HepG2 (cell line): ENCODE results near the gene SPIN4. TPM values are rescaled to one million over a fixed set of nuclear protein-coding genes. Genes with fewer than 3 reads are reported as not detected.
A peak's percentile ranks its signal among the peaks of the same experiment; 100 is the strongest.

Experiments used
- ATAC-seq: fragments of 200-7000 bp; cut with Tn5 transposase; 3 replicates; pipeline ENCODE4 v1.9.1; 2020; ENCODE audit warnings: mild to moderate bottlenecking, moderate library complexity
- Bru-seq: library from RNA; stranded (reverse); fragments of 400-500 nt; gene quantifications from one replicate; lab custom pipeline; 2021; lab: Mats Ljungman, UMichigan
- BruChase-seq, 2 experiments: library from RNA; stranded (reverse); fragments of 400-500 nt; gene quantifications; one replicate each; lab custom pipeline; 2021; lab: Mats Ljungman, UMichigan
- BruUV-seq: library from RNA; stranded (reverse); fragments of 400-500 nt; replicated peaks from 2 replicates; lab custom pipeline; 2021; lab: Mats Ljungman, UMichigan
- CTCF ChIA-PET: fragments of 300-600 bp; formaldehyde crosslinking; extraction: SDS; loops from one replicate; lab custom pipeline; 2021; ENCODE audit warnings: low total read pairs, inconsistent platforms, low intra/inter-chr PET ratio; lab: Yijun Ruan, JAX
- POLR2A ChIA-PET: fragments of 350-600 bp; sonication (Branson Sonifier 250); formaldehyde crosslinking; loops from one replicate; lab custom pipeline; 2020; ENCODE audit warnings: antibody characterized with exemption, inconsistent platforms; lab: Yijun Ruan, JAX
- DNase-seq: peaks from one replicate; pipeline ENCODE4 v3.0.0-alpha.2; 2015; ENCODE audit warnings: low spot score
- FAIRE-seq: peaks from 3 replicates; lab custom pipeline; 2011; peaks lifted over from hg19 to GRCh38; lab: Jason Lieb, UNC
- H2AFZ ChIP-seq: one replicate; pipeline ENCODE4 v1.6.1; 2011; ENCODE audit warnings: low read length, inconsistent platforms
- H3K27ac ChIP-seq: fragments of 300-600 bp; 3 replicates; pipeline ENCODE4 v1.8.0; 2011; ENCODE audit warnings: mixed run types, mild to moderate bottlenecking, mixed read lengths, low read length, inconsistent platforms; ENCODE audit not compliant: insufficient read depth; ENCODE audit errors: extremely low read length
- H3K27me3 ChIP-seq, 2 experiments: fragments of 200-600 bp in 1 of 2; 2 replicates in 1 of 2; 3 replicates in 1 of 2; pipeline versions ENCODE4 v1.6.0 to v1.8.0; 2011; ENCODE audit warnings: low read length in 2 of 2, mild to moderate bottlenecking in 2 of 2, moderate library complexity in 2 of 2, inconsistent platforms in 1 of 2; ENCODE audit not compliant: insufficient read depth in 2 of 2, control insufficient read depth in 1 of 2
- H3K36me3 ChIP-seq, 2 experiments: fragments of 200-600 bp in 1 of 2; replicated peaks in 1 of 2; 2 replicates in 1 of 2; 3 replicates in 1 of 2; pipeline versions ENCODE4 v1.5.1 to v1.8.0; 2011; ENCODE audit warnings: low read length in 2 of 2, inconsistent platforms in 1 of 2; ENCODE audit not compliant: insufficient read depth in 2 of 2, control insufficient read depth in 1 of 2
- H3K4me1 ChIP-seq: 2 replicates; pipeline ENCODE4 v1.5.1; 2012; ENCODE audit warnings: low read length, inconsistent platforms; ENCODE audit not compliant: insufficient read depth
- H3K4me2 ChIP-seq: 2 replicates; pipeline ENCODE4 v1.6.0; 2011; ENCODE audit warnings: low read depth, low read length, inconsistent platforms
- H3K4me3 ChIP-seq, 3 experiments: fragments of 200-600 bp in 1 of 3; sonication (generic), shearing (Covaris generic) in 1 of 3; replicated peaks in 1 of 3; 2 replicates each; pipeline ENCODE4 v1.5.1; 2011 to 2016; ENCODE audit warnings: low read length in 3 of 3, inconsistent platforms in 2 of 3, low read depth in 2 of 3, mild to moderate bottlenecking in 2 of 3, control low read depth in 1 of 3, mixed read lengths in 1 of 3; ENCODE audit not compliant: insufficient read depth in 1 of 3
- H3K79me2 ChIP-seq: one replicate; pipeline ENCODE4 v1.6.1; 2011; ENCODE audit warnings: low read length, inconsistent platforms; ENCODE audit not compliant: insufficient read depth
- H3K9ac ChIP-seq: 2 replicates; pipeline ENCODE4 v1.6.0; 2011; ENCODE audit warnings: mild to moderate bottlenecking, low read depth, low read length, inconsistent platforms; ENCODE audit not compliant: insufficient read depth
- H3K9me3 ChIP-seq: 2 replicates; pipeline ENCODE4 v1.5.1; 2012; ENCODE audit warnings: mild to moderate bottlenecking, low read length
- H4K20me1 ChIP-seq: 2 replicates; pipeline ENCODE4 v1.6.0; 2011; ENCODE audit warnings: inconsistent platforms, mild to moderate bottlenecking, low read length, moderate library complexity; ENCODE audit not compliant: insufficient read depth
- BCL3 ChIP-seq: sonication (generic); formaldehyde crosslinking; IDR thresholded peaks from 2 replicates; pipeline ENCODE4 v1.5.1; 2020; ENCODE audit warnings: mild to moderate bottlenecking, missing genetic modification reagents, moderate library complexity
- CBX5 ChIP-seq: sonication (generic); formaldehyde crosslinking; IDR thresholded peaks from 2 replicates; pipeline ENCODE4 v1.4.0; 2020; ENCODE audit warnings: missing genetic modification reagents, borderline replicate concordance
- EP300 ChIP-seq, 3 experiments: sonication (generic) in 1 of 3; formaldehyde crosslinking in 1 of 3; IDR thresholded peaks; 2 replicates each; pipeline versions ENCODE4 v1.5.1 to v1.6.1; 2011 to 2020; ENCODE audit warnings: low read depth in 2 of 3, low read length in 2 of 3, borderline replicate concordance in 1 of 3, improper control_type of control experiment in 1 of 3, mild to moderate bottlenecking in 1 of 3, missing genetic modification reagents in 1 of 3, moderate library complexity in 1 of 3
- HHEX ChIP-seq: IDR thresholded peaks from 2 replicates; pipeline ENCODE4 v1.6.1; 2016; ENCODE audit warnings: control low read depth
- KLF9 ChIP-seq: IDR thresholded peaks from 2 replicates; pipeline ENCODE4 v1.6.1; 2016; ENCODE audit warnings: low read depth
- MYPOP ChIP-seq: sonication (generic); formaldehyde crosslinking; IDR thresholded peaks from 2 replicates; pipeline ENCODE4 v1.8.1; 2023; ENCODE audit warnings: mild to moderate bottlenecking, moderate library complexity, missing genetic modification reagents
- NFRKB ChIP-seq: fragments of 450-650 bp; IDR thresholded peaks from 2 replicates; pipeline ENCODE4 v1.6.1; 2017
- PLRG1 ChIP-seq: fragments of 450-650 bp; conservative IDR thresholded peaks from 2 replicates; pipeline ENCODE4 v1.6.1; 2016
- SOX5 ChIP-seq: IDR thresholded peaks from 2 replicates; pipeline ENCODE4 v1.6.1; 2016; ENCODE audit warnings: borderline replicate concordance
- STAT5B ChIP-seq: sonication (generic); formaldehyde crosslinking; IDR thresholded peaks from 2 replicates; pipeline ENCODE4 v1.4.0; 2020; ENCODE audit warnings: missing genetic modification reagents
- UBTF ChIP-seq: sonication (generic); formaldehyde crosslinking; IDR thresholded peaks from 2 replicates; pipeline ENCODE4 v1.4.0; 2020; ENCODE audit warnings: mild to moderate bottlenecking, missing genetic modification reagents
- ZNF44 ChIP-seq: sonication (generic); formaldehyde crosslinking; IDR thresholded peaks from 2 replicates; pipeline ENCODE4 v1.5.1; 2020; ENCODE audit warnings: mild to moderate bottlenecking, missing genetic modification reagents
- WGBS: methylation state at CpG from one replicate; pipeline ENCODE4 v1.1.6; 2017; ENCODE audit warnings: low lambda C conversion rate; 5-methylcytosine and 5-hydroxymethylcytosine counted together
- in situ Hi-C: cut with HindIII; loops from 2 replicates; pipeline ENCODE4 v1.10.0; 2017; ENCODE audit warnings: low pct_unique_long_range_greater_than_20kb; ENCODE audit not compliant: extremely low pct_ligation_motif_present
- intact Hi-C: fragments of 100-400 bp; cut with micrococcal nuclease; formaldehyde crosslinking; loops from one replicate; pipeline ENCODE4 v1.10.0; 2022; ENCODE audit not compliant: unreplicated experiment
- long read RNA-seq, 2 experiments: library from RNA in 1 of 2; library from polyadenylated mRNA in 1 of 2; stranded (forward) in 1 of 2; unstranded in 1 of 2; transcript quantifications; one replicate each; pipeline ENCODE4 v2.0.0, GENCODE V29; 2019 to 2022
- polyA minus RNA-seq, 3 experiments: library from RNA; depleted of rRNA, polyadenylated mRNA; stranded (reverse); fragments of >200 nt; gene quantifications; 2 replicates each; pipeline ENCODE4 v1.2.3, GENCODE V29; 2011; ENCODE audit warnings: low replicate concordance in 1 of 3
- polyA plus RNA-seq, 8 experiments: library from polyadenylated mRNA; depleted of rRNA in 3 of 8; stranded (reverse) in 7 of 8; unstranded in 1 of 8; fragments of >200 nt; fragmentation: Illumina TruSeq in 4 of 8; extraction: Trizol in 4 of 8; gene quantifications; 2 replicates each; pipeline versions ENCODE4 v1.2.1 to v1.2.3, GENCODE V29; 2011 to 2016; ENCODE audit warnings: low read depth in 4 of 8, missing spikeins in 1 of 8, mixed read lengths in 1 of 8; ENCODE audit not compliant: insufficient read depth in 1 of 8
- total RNA-seq, 5 experiments: library from RNA; depleted of rRNA; stranded (reverse); fragments of >200 nt; fragmentation: Illumina TruSeq; extraction: Trizol; gene quantifications; 2 replicates each; pipeline ENCODE4 v1.2.3, GENCODE V29; 2016; ENCODE audit warnings: low read depth in 1 of 5

SPIN4 gene
- total RNA-seq (2016; rRNA removed; fragmentation: Illumina TruSeq; extraction: Trizol) (2.6 and 3.9 TPM in 2 replicates), polyA plus RNA-seq (2011; rRNA removed) (1.8 and 1.9 TPM in 2 replicates), polyA minus RNA-seq (2011; rRNA and poly(A)+ RNA removed; ENCODE audit: low replicate concordance) (3.2 and 7.2 TPM in 2 replicates), Bru-seq, nascent RNA (percentile 62 among the genes with signal in this experiment), BruChase-seq, experiment 1, labeled RNA remaining after a 6-hour chase (percentile 85 among the genes with signal in this experiment), BruChase-seq, experiment 2, labeled RNA remaining after a 2-hour chase (percentile 84 among the genes with signal in this experiment)
- total RNA-seq (2016; cell fraction: cytosol; rRNA removed; fragmentation: Illumina TruSeq; extraction: Trizol; ENCODE audit: low read depth): 0.18 and 0.20 TPM in 2 replicates
- total RNA-seq (2016; cell fraction: insoluble cytoplasmic fraction; rRNA removed; fragmentation: Illumina TruSeq; extraction: Trizol): 2.7 and 3.1 TPM in 2 replicates
- total RNA-seq (2016; cell fraction: membrane; rRNA removed; fragmentation: Illumina TruSeq; extraction: Trizol): 0.72 and 0.83 TPM in 2 replicates
- total RNA-seq (2016; cell fraction: nucleus; rRNA removed; fragmentation: Illumina TruSeq; extraction: Trizol): 2.5 and 2.6 TPM in 2 replicates
- 0.95 and 1.3 TPM in 2 replicates for polyA plus RNA-seq (2011; cell fraction: cytosol; rRNA removed)
- 1.3 and 1.6 TPM in 2 replicates for polyA plus RNA-seq (2011; cell fraction: nucleus; rRNA removed)
- polyA plus RNA-seq (2012): 1.3 and 1.8 TPM in 2 replicates
- polyA plus RNA-seq (2016; cell fraction: cytosol; fragmentation: Illumina TruSeq; extraction: Trizol; ENCODE audit: low read depth): 0.05 and 0.09 TPM in 2 replicates
- polyA plus RNA-seq (2016; cell fraction: insoluble cytoplasmic fraction; fragmentation: Illumina TruSeq; extraction: Trizol; ENCODE audit: low read depth): 5.8 and 6.6 TPM in 2 replicates
- 0.62 and 0.66 TPM in 2 replicates for polyA plus RNA-seq (2016; cell fraction: membrane; fragmentation: Illumina TruSeq; extraction: Trizol; ENCODE audit: low read depth)
- polyA plus RNA-seq (2016; cell fraction: nucleus; fragmentation: Illumina TruSeq; extraction: Trizol; ENCODE audit: insufficient read depth, low read depth): 3.7 and 4.7 TPM in 2 replicates
- polyA minus RNA-seq (2011; cell fraction: cytosol; rRNA and poly(A)+ RNA removed): 2.1 and 2.4 TPM in 2 replicates
- 4.1 and 4.5 TPM in 2 replicates for polyA minus RNA-seq (2011; cell fraction: nucleus; rRNA and poly(A)+ RNA removed)
- long read RNA-seq, experiment 1: 0 reads
- long read RNA-seq, experiment 2: 0 reads

- peak within 1 kb of the TSS; percentile 58; the same call in 1 of the 2 replicates for H3K9ac ChIP-seq
- 0% methylated on average over 2 of the region's 58 CpGs for WGBS
- peak within 1 kb of the TSS; percentile 73 for H3K27ac ChIP-seq
- no peaks in the 10 kb centered on the region for H3K79me2 ChIP-seq
- no peaks in the 10 kb centered on the region for H3K27me3 ChIP-seq
- CTCF ChIA-PET: no interaction called here
- H2AFZ ChIP-seq: peak within 1 kb of the TSS; percentile 42
- H3K4me1 ChIP-seq: peaks cover 13% of the 10 kb centered on the region; the same call in 1 of the 2 replicates
- BruUV-seq: no TSS peak
- FAIRE-seq (peak; percentile 77), ATAC-seq (peak; percentile 99), DNase-seq (peak; percentile 73)
- no peaks in the 10 kb centered on the region for H3K9me3 ChIP-seq
- POLR2A ChIA-PET: no interaction called here
- in situ Hi-C loops (no loop called here), intact Hi-C loops (loop anchor here (10.0 kb wide), 1 partner anchor 154 kb away; no protein-coding TSS in a partner anchor)
- peak within 1 kb of the TSS; percentile 66 to 80 (median 73); a peak in 5 of 6 replicates for H3K4me3 ChIP-seq
- H3K4me2 ChIP-seq: peak within 1 kb of the TSS; percentile 77
- no peaks in the 10 kb centered on the region for H3K36me3 ChIP-seq
- H4K20me1 ChIP-seq: no peaks in the 10 kb centered on the region
- peak; percentile 35; the same call in 1 of the 2 replicates for TF ChIP-seq SOX5 (CRISPR knock-in tag)
- TF ChIP-seq CBX5 (CRISPR knock-in tag): no peak
- 0 out of 2 replicates have a peak, but pooled peaks have one; percentile 37 for TF ChIP-seq BCL3 (CRISPR knock-in tag)
- TF ChIP-seq EP300 (IDR thresholded peaks at IDR 0.05; ENCODE audit: low read depth in 2 of 2, low read length in 2 of 2): no peak
- no peak for TF ChIP-seq EP300 (CRISPR knock-in tag; IDR thresholded peaks at IDR 0.05; ENCODE audit: borderline replicate concordance)
- no peak for TF ChIP-seq NFRKB
- 0 out of 2 replicates have a peak, but pooled peaks have one; percentile 12 for TF ChIP-seq KLF9 (CRISPR knock-in tag)
- TF ChIP-seq ZNF44 (CRISPR knock-in tag): no peak
- TF ChIP-seq HHEX (CRISPR knock-in tag): no peak
- TF ChIP-seq MYPOP: peak; percentile 62
- TF ChIP-seq PLRG1: no peak
- TF ChIP-seq UBTF (CRISPR knock-in tag): peak; percentile 72
- TF ChIP-seq STAT5B (CRISPR knock-in tag): no peak
These were observed at the start of gene SPIN4 for GRCh38 chrX:63350941-63351616. Gene SPIN4 (minus strand): TSS chrX:63351332. CDS start chrX:63350819, 513 bp downstream.
